Subcutaneous abdominal adipose tissue (tissue), 5 donors: Measurements from ENCODE around the gene VPS33B.

ENCODE experiments used
- H3K27ac ChIP-seq: one replicate; pipeline ENCODE4 v1.7.0; 2013; ENCODE audit warnings: low read depth, mild to moderate bottlenecking, inconsistent platforms, low read length, moderate library complexity
- H3K27me3 ChIP-seq, 5 donors: one replicate each; pipeline ENCODE4 v1.7.0; 2013; ENCODE audit warnings: low read length in 5 of 5, inconsistent platforms in 1 of 5; ENCODE audit not compliant: control insufficient read depth in 5 of 5, insufficient read depth in 4 of 5
- H3K36me3 ChIP-seq, 5 donors: one replicate each; pipeline ENCODE4 v1.7.0; 2013; ENCODE audit warnings: low read length in 5 of 5; ENCODE audit not compliant: control insufficient read depth in 5 of 5, insufficient read depth in 5 of 5
- H3K4me1 ChIP-seq, 5 donors: one replicate each; pipeline ENCODE4 v1.7.0; 2013; ENCODE audit warnings: low read length in 5 of 5, mild to moderate bottlenecking in 3 of 5, moderate library complexity in 1 of 5; ENCODE audit not compliant: control insufficient read depth in 5 of 5, insufficient read depth in 5 of 5
- H3K4me3 ChIP-seq, 5 donors: one replicate each; pipeline ENCODE4 v1.7.0; 2013; ENCODE audit warnings: low read length in 5 of 5, low read depth in 1 of 5
- H3K9ac ChIP-seq, 5 donors: one replicate each; pipeline ENCODE4 v1.7.0; 2013; ENCODE audit warnings: low read length in 5 of 5, mild to moderate bottlenecking in 4 of 5, moderate library complexity in 3 of 5
- H3K9me3 ChIP-seq, 5 donors: one replicate each; pipeline ENCODE4 v1.7.0; 2013; ENCODE audit warnings: low read length in 5 of 5; ENCODE audit not compliant: control insufficient read depth in 5 of 5
- donor health status: healthy.
- donor health status: healthy.
- donor health status: healthy.
- donor health status: healthy.
- donor health status: healthy.

The VPS33B gene

GRCh38 chr15:90986790-90987507 is 35.4 kb downstream of the VPS33B start:
- no peak overlapping the region for H3K9ac ChIP-seq
- no peaks in the 10 kb centered on the region for H3K27me3 ChIP-seq
- H3K36me3 ChIP-seq, result no peaks in the 10 kb centered on the region
- no peaks in the 10 kb centered on the region for H3K4me1 ChIP-seq
- no peaks in the 10 kb centered on the region for H3K9me3 ChIP-seq
- H3K27ac ChIP-seq, result no peak overlapping the region
- no peak overlapping the region for H3K4me3 ChIP-seq

- Histone ChIP-seq H3K27ac (no peak overlapping the region), H3K4me3 (no peak overlapping the region), H3K9ac (no peak overlapping the region)
Measured at GRCh38 chr15:90982135-90982534, 40.3 kb downstream of the VPS33B start.

GRCh38 chr15:90981681-90982080 is 40.7 kb downstream of the VPS33B start:
- no peak overlapping the region for H3K9ac ChIP-seq
- H3K27ac ChIP-seq, result no peak overlapping the region
- H3K27me3 ChIP-seq, result no peaks in the 10 kb centered on the region
- peaks cover 0 to 13% (median 0%) of the 10 kb centered on the region in 5 donors for H3K36me3 ChIP-seq
- H3K4me1 ChIP-seq, result no peaks in the 10 kb centered on the region
- no peaks in the 10 kb centered on the region for H3K9me3 ChIP-seq
- H3K4me3 ChIP-seq, result no peak overlapping the region

More at GRCh38 chr15:90982135-90982534, 40.3 kb downstream of the VPS33B start:
- Histone ChIP-seq H3K36me3 (peaks cover 0 to 13% (median 0%) of the 10 kb centered on the region in 5 donors), H3K27me3 (no peaks in the 10 kb centered on the region), H3K9me3 (no peaks in the 10 kb centered on the region), H3K4me1 (no peaks in the 10 kb centered on the region)

- Histone ChIP-seq H3K36me3 (peaks cover 0 to 16% (median 0%) of the 10 kb centered on the region in 5 donors), H3K9me3 (no peaks in the 10 kb centered on the region), H3K4me3 (no peak overlapping the region), H3K27ac (no peak overlapping the region), H3K9ac (no peak overlapping the region), H3K4me1 (no peaks in the 10 kb centered on the region), H3K27me3 (no peaks in the 10 kb centered on the region)
Measured at GRCh38 chr15:90979582-90979981, 42.8 kb downstream of the VPS33B start.

GRCh38 chr15:90974216-90974615 is 48.2 kb downstream of the VPS33B start:
- Histone ChIP-seq H3K9me3 (no peaks in the 10 kb centered on the region), H3K4me1 (peaks cover 0 to 3% (median 0%) of the 10 kb centered on the region in 5 donors), H3K9ac (no peak overlapping the region), H3K27me3 (no peaks in the 10 kb centered on the region), H3K36me3 (peaks cover 0 to 16% (median 2%) of the 10 kb centered on the region in 5 donors), H3K27ac (no peak overlapping the region), H3K4me3 (no peak overlapping the region)

GRCh38 chr15:90972133-90972532 is 50.3 kb downstream of the VPS33B start:
- no peak overlapping the region for H3K27ac ChIP-seq
- H3K4me1 ChIP-seq, result peaks cover 0 to 3% (median 0%) of the 10 kb centered on the region in 5 donors
- no peak overlapping the region for H3K4me3 ChIP-seq
- no peaks in the 10 kb centered on the region for H3K9me3 ChIP-seq
- H3K27me3 ChIP-seq, result no peaks in the 10 kb centered on the region
- H3K36me3 ChIP-seq, result peaks cover 2 to 19% (median 3%) of the 10 kb centered on the region in 5 donors
- H3K9ac ChIP-seq, result no peak overlapping the region

GRCh38 chr15:90970274-90970673 is 52.1 kb downstream of the VPS33B start:
- Histone ChIP-seq H3K9me3 (no peaks in the 10 kb centered on the region), H3K27ac (no peak overlapping the region), H3K27me3 (no peaks in the 10 kb centered on the region), H3K36me3 (peaks cover 3 to 29% (median 12%) of the 10 kb centered on the region in 5 donors), H3K4me3 (no peak overlapping the region), H3K4me1 (peaks cover 0 to 3% (median 0%) of the 10 kb centered on the region in 5 donors), H3K9ac (no peak overlapping the region)

GRCh38 chr15:90968434-90968833 is 54.0 kb downstream of the VPS33B start:
- Histone ChIP-seq H3K4me1 (no peaks in the 10 kb centered on the region), H3K9ac (no peak overlapping the region), H3K9me3 (no peaks in the 10 kb centered on the region), H3K27me3 (no peaks in the 10 kb centered on the region), H3K4me3 (no peak overlapping the region), H3K27ac (no peak overlapping the region), H3K36me3 (peaks cover 3 to 35% (median 14%) of the 10 kb centered on the region in 5 donors)

GRCh38 chr15:90967206-90967605 is 55.2 kb downstream of the VPS33B start:
- no peak overlapping the region for H3K4me3 ChIP-seq
- no peaks in the 10 kb centered on the region for H3K9me3 ChIP-seq
- peaks cover 3 to 42% (median 19%) of the 10 kb centered on the region in 5 donors for H3K36me3 ChIP-seq
- H3K27ac ChIP-seq, result no peak overlapping the region
- no peaks in the 10 kb centered on the region for H3K4me1 ChIP-seq
- H3K9ac ChIP-seq, result no peak overlapping the region
- H3K27me3 ChIP-seq, result no peaks in the 10 kb centered on the region

GRCh38 chr15:90966262-90966661 is 56.1 kb downstream of the VPS33B start:
- no peaks in the 10 kb centered on the region for H3K27me3 ChIP-seq
- H3K9me3 ChIP-seq, result no peaks in the 10 kb centered on the region
- H3K27ac ChIP-seq, result no peak overlapping the region
- H3K36me3 ChIP-seq, result peaks cover 3 to 52% (median 28%) of the 10 kb centered on the region in 5 donors
- H3K4me3 ChIP-seq, result no peak overlapping the region
- no peaks in the 10 kb centered on the region for H3K4me1 ChIP-seq
- H3K9ac ChIP-seq, result no peak overlapping the region
